Adrenal gland (tissue), 19 donors: ENCODE measurements around the gene GPR179. TPM values are rescaled to one million over a fixed set of nuclear protein-coding genes. Genes with fewer than 3 reads are reported as not detected.

Experiments
- DNase-seq, 7 donors: peaks; one replicate each; pipeline ENCODE4 v3.0.0-alpha.2; 2019 to 2020
- H3K27ac ChIP-seq, 5 donors: fragments of 200-600 bp; sonication (generic) in 4 of 5; 1 replicate in 3 of 5; 2 replicates in 2 of 5; pipeline versions ENCODE4 v1.5.1 to v1.8.0; 2016 to 2020; ENCODE audit warnings: mild to moderate bottlenecking in 1 of 5
- H3K27me3 ChIP-seq: fragments of 200-600 bp; 2 replicates; pipeline ENCODE4 v1.8.0; 2021
- H3K36me3 ChIP-seq, 2 donors: fragments of 200-600 bp; replicated peaks in 1 of 2; 1 replicate in 1 of 2; 2 replicates in 1 of 2; pipeline versions ENCODE4 v1.5.1 to v1.8.0; 2018 to 2022
- H3K4me1 ChIP-seq, 2 donors: fragments of 200-600 bp; replicated peaks in 1 of 2; 1 replicate in 1 of 2; 2 replicates in 1 of 2; pipeline versions ENCODE4 v1.5.1 to v1.8.0; 2018 to 2021
- H3K4me3 ChIP-seq, 4 donors: fragments of 200-600 bp; sonication (generic) in 3 of 4; one replicate each; pipeline ENCODE4 v1.5.1; 2016 to 2018
- H3K9me3 ChIP-seq, 3 donors: fragments of 200-600 bp; sonication (generic) in 1 of 3; replicated peaks in 1 of 3; 1 replicate in 2 of 3; 2 replicates in 1 of 3; pipeline versions ENCODE4 v1.5.1 to v1.8.0; 2016 to 2021
- CTCF ChIP-seq, 6 experiments: fragments of 450-650 bp in 4 of 6; fragments of 200-600 bp in 2 of 6; sonication (generic) in 1 of 6; IDR thresholded peaks; 1 replicate in 5 of 6; 2 replicates in 1 of 6; pipeline versions ENCODE4 v1.5.1 to v1.8.0; 2016 to 2021; ENCODE audit warnings: antibody characterized with exemption in 6 of 6, mild to moderate bottlenecking in 2 of 6, moderate library complexity in 1 of 6
- POLR2A ChIP-seq, 2 donors: fragments of 450-650 bp; IDR thresholded peaks; one replicate each; pipeline ENCODE4 v1.6.1; 2017; ENCODE audit warnings: antibody characterized with exemption in 2 of 2, mild to moderate bottlenecking in 2 of 2, moderate library complexity in 1 of 2
- whole genome bisulfite sequencing, 4 donors: extraction: QIAGEN DNeasy Blood & Tissue Kit in 2 of 4; methylation state at CpG; one replicate each; pipeline versions ENCODE4 v1.1.5 to v1.1.7; 2013 to 2017; 5-methylcytosine and 5-hydroxymethylcytosine counted together
- intact Hi-C, 2 donors: fragments of 100-400 bp; cut with DNase I; formaldehyde crosslinking; loops; one replicate each; pipeline versions ENCODE4 v1.14.1 to v1.15.0; 2022 to 2023
- long read RNA-seq, 10 donors: library from polyadenylated mRNA in 3 of 10; unstranded in 2 of 10; stranded (forward) in 1 of 10; transcript quantifications; one replicate each; pipeline ENCODE4 v2.0.0 and lab custom pipeline, GENCODE V29; 2021 to 2026
- polyA plus RNA-seq, 3 donors: library from polyadenylated mRNA; stranded (reverse); fragments of 200-250 nt in 2 of 3; fragments of 350-450 nt in 1 of 3; fragmentation: Illumina TruSeq in 1 of 3; extraction: RNeasy Lipid Tissue Mini Kit (QIAGEN cat#74804) in 1 of 3; gene quantifications; one replicate each; pipeline ENCODE4 v1.2.3, GENCODE V29; 2013 to 2014
- total RNA-seq, 9 donors: library from RNA; depleted of rRNA in 4 of 9; stranded (reverse); fragments of >200 nt in 4 of 9; fragments of 120-200 nt in 1 of 9; fragmentation: NEBNext Ultra II Directional in 1 of 9; extraction: Animal tissue kit (Norgen Biotek cat#: 25700) in 1 of 9; gene quantifications; one replicate each; pipeline versions ENCODE4 v1.1.0 to v1.2.4, GENCODE V29; 2013 to 2023
- donor health status: healthy with polysubstance abuse.
- donor health status: Bipolar disorder and iron deficiency.
- donor health status: DM: yes; HTN: yes; CAD: no.
- donor health status: DM: no; HTN: no; CAD: no.
- donor health status: DM: no; HTN: no; CAD: no.
- donor health status: DM: yes; HTN: yes; CAD: no.

The GPR179 gene, protein sequence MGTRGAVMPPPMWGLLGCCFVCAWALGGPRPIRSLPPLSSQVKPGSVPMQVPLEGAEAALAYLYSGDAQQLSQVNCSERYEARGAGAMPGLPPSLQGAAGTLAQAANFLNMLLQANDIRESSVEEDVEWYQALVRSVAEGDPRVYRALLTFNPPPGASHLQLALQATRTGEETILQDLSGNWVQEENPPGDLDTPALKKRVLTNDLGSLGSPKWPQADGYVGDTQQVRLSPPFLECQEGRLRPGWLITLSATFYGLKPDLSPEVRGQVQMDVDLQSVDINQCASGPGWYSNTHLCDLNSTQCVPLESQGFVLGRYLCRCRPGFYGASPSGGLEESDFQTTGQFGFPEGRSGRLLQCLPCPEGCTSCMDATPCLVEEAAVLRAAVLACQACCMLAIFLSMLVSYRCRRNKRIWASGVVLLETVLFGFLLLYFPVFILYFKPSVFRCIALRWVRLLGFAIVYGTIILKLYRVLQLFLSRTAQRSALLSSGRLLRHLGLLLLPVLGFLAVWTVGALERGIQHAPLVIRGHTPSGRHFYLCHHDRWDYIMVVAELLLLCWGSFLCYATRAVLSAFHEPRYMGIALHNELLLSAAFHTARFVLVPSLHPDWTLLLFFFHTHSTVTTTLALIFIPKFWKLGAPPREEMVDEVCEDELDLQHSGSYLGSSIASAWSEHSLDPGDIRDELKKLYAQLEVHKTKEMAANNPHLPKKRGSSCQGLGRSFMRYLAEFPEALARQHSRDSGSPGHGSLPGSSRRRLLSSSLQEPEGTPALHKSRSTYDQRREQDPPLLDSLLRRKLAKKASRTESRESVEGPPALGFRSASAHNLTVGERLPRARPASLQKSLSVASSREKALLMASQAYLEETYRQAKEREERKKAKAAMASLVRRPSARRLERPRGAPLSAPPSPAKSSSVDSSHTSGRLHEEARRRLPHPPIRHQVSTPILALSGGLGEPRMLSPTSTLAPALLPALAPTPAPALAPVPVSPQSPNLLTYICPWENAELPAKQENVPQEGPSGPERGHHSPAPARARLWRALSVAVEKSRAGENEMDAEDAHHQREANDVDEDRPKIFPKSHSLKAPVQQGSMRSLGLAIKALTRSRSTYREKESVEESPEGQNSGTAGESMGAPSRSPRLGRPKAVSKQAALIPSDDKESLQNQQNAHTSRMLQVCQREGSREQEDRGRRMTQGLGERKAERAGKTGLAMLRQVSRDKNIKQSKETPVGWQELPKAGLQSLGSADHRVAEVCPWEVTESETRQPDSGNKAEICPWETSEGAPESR (N-terminal part only)
- total RNA-seq, result under 1 TPM in 5 of 9 donors, not detected in 4; under 0.01 to 0.28 (median 0.10) TPM
- polyA plus RNA-seq, result under 1 TPM; 0.05 to 0.32 (median 0.07) TPM
- long read RNA-seq, donor 1, result 0 reads
- long read RNA-seq, donor 2, result 0 reads
- long read RNA-seq, donor 3, result 0 reads
- long read RNA-seq, donor 4, result 0 reads
- long read RNA-seq, donor 5, result 0 reads
- long read RNA-seq, donor 6, result 0 reads
- long read RNA-seq, donor 7, result 0 reads
- long read RNA-seq, donor 8, result 0 reads
- long read RNA-seq, donor 9, result 0 reads
- long read RNA-seq, donor 10, result 0 reads

DNA sequence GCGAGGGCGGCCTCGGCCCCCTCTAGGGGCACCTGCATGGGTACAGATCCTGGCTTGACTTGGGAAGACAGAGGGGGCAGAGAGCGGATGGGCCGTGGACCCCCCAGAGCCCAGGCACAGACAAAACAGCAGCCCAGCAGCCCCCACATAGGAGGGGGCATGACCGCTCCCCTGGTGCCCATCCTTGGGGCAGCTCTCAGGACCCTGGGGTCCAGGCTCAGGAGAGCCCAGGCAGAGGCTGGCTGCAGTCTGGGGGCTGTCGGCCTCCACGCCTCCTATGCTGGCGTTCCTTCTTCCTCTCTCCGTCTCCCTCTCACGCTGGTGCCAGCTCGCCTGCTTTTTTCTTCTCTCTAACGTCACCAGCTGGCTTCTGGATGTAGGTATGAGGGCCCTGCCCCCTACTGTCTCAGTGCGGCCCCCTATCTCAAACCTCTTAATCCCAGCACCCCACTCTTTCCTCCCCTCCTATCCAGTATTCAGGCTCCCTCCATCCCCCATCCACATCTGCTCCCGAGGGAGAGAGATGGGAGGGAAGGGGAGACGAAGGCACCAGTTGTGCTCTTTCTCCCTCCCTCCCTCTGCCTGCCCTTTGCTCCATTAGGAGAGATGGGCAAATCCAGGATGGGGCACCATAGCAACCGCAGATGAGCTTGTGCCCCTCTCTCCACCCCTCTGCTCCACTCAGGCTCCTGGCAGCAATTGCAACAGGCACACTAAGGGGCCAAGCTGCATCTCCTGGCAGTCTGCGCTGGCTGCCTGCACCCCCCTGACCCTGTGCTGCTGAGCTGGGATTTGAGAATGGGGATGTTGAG is at the start of gene GPR179:
TSS of gene GPR179 (minus strand) at position 349 of the 812 bp plus-strand sequence. CDS start at position 182, 167 bp downstream.
- H3K4me3 ChIP-seq, result no peak within 1 kb of the TSS
- DNase-seq, result no peak
- intact Hi-C loops, result loop anchor here in 1 of 2 donors (10.0 kb wide), 1 partner anchor 141 kb away; no protein-coding TSS in a partner anchor

GRCh38 chr17:38379448-38379847 is 35.7 kb upstream of the GPR179 start:
- no peak overlapping the region for H3K4me3 ChIP-seq
- no peak for DNase-seq
- intact Hi-C loops, result no loop called here
- H3K9me3 ChIP-seq, result no peaks in the 10 kb centered on the region
- peaks cover 0 to 34% of the 10 kb centered on the region in 2 donors for H3K36me3 ChIP-seq
- H3K4me1 ChIP-seq, result no peaks in the 10 kb centered on the region
- no peak overlapping the region for H3K27ac ChIP-seq
- no peak for TF ChIP-seq POLR2A (IDR thresholded peaks at IDR 0.05)
- TF ChIP-seq CTCF (IDR thresholded peaks at IDR 0.05), result no peak
- 81 to 88% (median 85%) methylated on average over 1 of the region's 1 CpG for WGBS, 4 donors
- H3K27me3 ChIP-seq, result no peaks in the 10 kb centered on the region

More for the DNA sequence above, at the start of gene GPR179:
- no peaks in the 10 kb centered on the region for H3K36me3 ChIP-seq
- no peak for TF ChIP-seq CTCF (IDR thresholded peaks at IDR 0.05)
- no peak for TF ChIP-seq POLR2A (IDR thresholded peaks at IDR 0.05)
- no peaks in the 10 kb centered on the region for H3K4me1 ChIP-seq
- H3K27me3 ChIP-seq, result no peaks in the 10 kb centered on the region
- H3K27ac ChIP-seq, result no peak within 1 kb of the TSS
- H3K9me3 ChIP-seq, result no peaks in the 10 kb centered on the region
- 67 to 86% (median 75%) methylated on average over 14 to 18 of the region's 18 CpGs for WGBS, 4 donors

- H3K27ac ChIP-seq, result no peak overlapping the region
- intact Hi-C loops, result no loop called here
- H3K27me3 ChIP-seq, result no peaks in the 10 kb centered on the region
- 82 to 86% (median 84%) methylated on average over 8 of the region's 8 CpGs for WGBS, 4 donors
- H3K4me1 ChIP-seq, result no peaks in the 10 kb centered on the region
- peaks cover 0 to 59% of the 10 kb centered on the region in 2 donors for H3K36me3 ChIP-seq
- no peak overlapping the region for H3K4me3 ChIP-seq
- no peak for DNase-seq
- no peak for TF ChIP-seq CTCF (IDR thresholded peaks at IDR 0.05)
- TF ChIP-seq POLR2A (IDR thresholded peaks at IDR 0.05), result no peak
- H3K9me3 ChIP-seq, result no peaks in the 10 kb centered on the region
Observed at GRCh38 chr17:38369124-38369886, 25.5 kb upstream of the GPR179 start.
